ENCODE results near the gene C2CD2. TPM values are rescaled to one million over a fixed set of nuclear protein-coding genes. Genes with fewer than 3 reads are reported as not detected.

Gene C2CD2
- total RNA-seq, 3 donors from 2014 or later, result 37.0 to 73.8 (median 41.6) TPM

DNA sequence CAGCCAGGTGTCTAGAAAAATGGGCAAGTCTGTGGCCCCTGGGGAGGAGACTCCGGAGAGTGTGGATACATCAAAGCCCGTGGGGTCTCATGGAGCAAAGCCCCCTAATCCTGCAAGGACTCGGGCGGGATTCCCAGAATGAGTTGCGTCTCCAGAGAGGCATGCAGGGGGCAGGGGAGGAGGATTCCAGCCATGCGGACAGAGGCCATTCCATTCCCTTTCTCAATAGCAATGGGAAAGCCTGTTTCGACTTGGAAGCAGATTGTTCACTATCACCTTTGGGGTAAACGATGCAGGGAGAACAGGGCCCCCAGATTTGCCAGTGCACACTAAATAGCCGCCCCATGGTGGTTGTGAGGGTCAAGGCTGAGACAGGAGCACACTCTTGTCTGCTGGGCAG is 59.3 kb downstream of the C2CD2 start:
- Histone ChIP-seq H3K4me3 (no peak overlapping the region), H3K36me3 (no peaks in the 10 kb centered on the region), H3K4me1 (no peaks in the 10 kb centered on the region), H3K9me3 (no peaks in the 10 kb centered on the region), H3K27me3 (no peaks in the 10 kb centered on the region), H3K27ac (no peak overlapping the region)
- TF ChIP-seq POLR2A (IDR thresholded peaks at IDR 0.05) (no peak), POLR2AphosphoS5 (IDR thresholded peaks at IDR 0.05) (no peak)
- TF ChIP-seq, protein P1, sequence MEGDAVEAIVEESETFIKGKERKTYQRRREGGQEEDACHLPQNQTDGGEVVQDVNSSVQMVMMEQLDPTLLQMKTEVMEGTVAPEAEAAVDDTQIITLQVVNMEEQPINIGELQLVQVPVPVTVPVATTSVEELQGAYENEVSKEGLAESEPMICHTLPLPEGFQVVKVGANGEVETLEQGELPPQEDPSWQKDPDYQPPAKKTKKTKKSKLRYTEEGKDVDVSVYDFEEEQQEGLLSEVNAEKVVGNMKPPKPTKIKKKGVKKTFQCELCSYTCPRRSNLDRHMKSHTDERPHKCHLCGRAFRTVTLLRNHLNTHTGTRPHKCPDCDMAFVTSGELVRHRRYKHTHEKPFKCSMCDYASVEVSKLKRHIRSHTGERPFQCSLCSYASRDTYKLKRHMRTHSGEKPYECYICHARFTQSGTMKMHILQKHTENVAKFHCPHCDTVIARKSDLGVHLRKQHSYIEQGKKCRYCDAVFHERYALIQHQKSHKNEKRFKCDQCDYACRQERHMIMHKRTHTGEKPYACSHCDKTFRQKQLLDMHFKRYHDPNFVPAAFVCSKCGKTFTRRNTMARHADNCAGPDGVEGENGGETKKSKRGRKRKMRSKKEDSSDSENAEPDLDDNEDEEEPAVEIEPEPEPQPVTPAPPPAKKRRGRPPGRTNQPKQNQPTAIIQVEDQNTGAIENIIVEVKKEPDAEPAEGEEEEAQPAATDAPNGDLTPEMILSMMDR (IDR thresholded peaks at IDR 0.05), result no peak
- intact Hi-C loops (cut with DNase I; ENCODE audit: low total_unique reads), result no loop called here
- no peak for DNase-seq (ENCODE audit: low spot score in 2 of 2)

DNA sequence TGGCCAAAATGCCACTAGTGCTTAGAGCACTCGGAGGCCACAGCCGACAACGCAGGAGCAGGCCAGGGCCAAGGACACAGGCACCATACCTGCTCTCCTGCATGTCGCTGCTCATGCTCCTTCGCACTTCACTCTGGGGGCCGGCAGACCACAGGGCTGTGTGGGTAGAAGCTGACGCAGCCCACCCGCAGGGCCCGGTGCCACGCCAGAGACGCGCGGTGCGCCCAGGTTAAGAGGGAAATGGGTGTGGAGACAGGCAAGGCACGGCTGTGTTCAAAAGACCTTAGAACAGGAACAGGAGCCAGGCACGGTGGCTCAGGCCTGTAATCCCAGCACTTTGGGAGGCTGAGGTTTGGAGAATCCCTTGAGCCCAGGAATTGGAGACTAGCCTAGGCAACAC is 61.1 kb downstream of the C2CD2 start:
- Histone ChIP-seq H3K27me3 (no peaks in the 10 kb centered on the region), H3K36me3 (no peaks in the 10 kb centered on the region), H3K27ac (no peak overlapping the region), H3K9me3 (no peaks in the 10 kb centered on the region), H3K4me1 (no peaks in the 10 kb centered on the region), H3K4me3 (no peak overlapping the region)
- intact Hi-C loops (cut with DNase I; ENCODE audit: low total_unique reads), result no loop called here
- DNase-seq (ENCODE audit: low spot score in 2 of 2), result no peak
- TF ChIP-seq POLR2AphosphoS5 (IDR thresholded peaks at IDR 0.05) (no peak), POLR2A (IDR thresholded peaks at IDR 0.05) (no peak)
- TF ChIP-seq, protein P1 (IDR thresholded peaks at IDR 0.05), result no peak

DNA sequence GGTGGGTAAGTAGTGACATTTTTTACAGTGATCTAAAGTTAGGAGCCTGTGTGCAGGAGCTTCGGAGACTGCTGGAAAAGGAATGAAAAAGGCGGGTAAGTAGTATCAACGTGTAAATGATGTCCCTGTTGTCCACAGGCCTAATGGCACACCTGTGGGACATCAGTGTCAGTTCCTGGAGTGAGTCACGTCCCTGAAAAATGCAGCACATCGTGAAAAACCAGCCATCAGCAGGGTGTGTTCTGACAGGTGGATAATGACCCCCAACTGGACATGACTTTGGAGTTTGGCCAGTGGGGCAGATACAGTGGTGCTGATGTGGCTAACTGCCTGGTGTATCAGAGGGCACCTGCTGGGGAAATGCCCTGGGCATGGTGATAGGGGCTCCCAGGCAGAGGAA is 62.7 kb downstream of the C2CD2 start:
- H3K9me3 ChIP-seq, result no peaks in the 10 kb centered on the region
- TF ChIP-seq POLR2A (IDR thresholded peaks at IDR 0.05) (no peak), POLR2AphosphoS5 (IDR thresholded peaks at IDR 0.05) (no peak)
- TF ChIP-seq, protein P1 (IDR thresholded peaks at IDR 0.05), result no peak
- DNase-seq (ENCODE audit: low spot score in 2 of 2), result no peak
- no peak overlapping the region for H3K4me3 ChIP-seq
- H3K27me3 ChIP-seq, result no peaks in the 10 kb centered on the region
- intact Hi-C loops (cut with DNase I; ENCODE audit: low total_unique reads), result no loop called here
- H3K4me1 ChIP-seq, result no peaks in the 10 kb centered on the region
- no peak overlapping the region for H3K27ac ChIP-seq
- no peaks in the 10 kb centered on the region for H3K36me3 ChIP-seq

DNA sequence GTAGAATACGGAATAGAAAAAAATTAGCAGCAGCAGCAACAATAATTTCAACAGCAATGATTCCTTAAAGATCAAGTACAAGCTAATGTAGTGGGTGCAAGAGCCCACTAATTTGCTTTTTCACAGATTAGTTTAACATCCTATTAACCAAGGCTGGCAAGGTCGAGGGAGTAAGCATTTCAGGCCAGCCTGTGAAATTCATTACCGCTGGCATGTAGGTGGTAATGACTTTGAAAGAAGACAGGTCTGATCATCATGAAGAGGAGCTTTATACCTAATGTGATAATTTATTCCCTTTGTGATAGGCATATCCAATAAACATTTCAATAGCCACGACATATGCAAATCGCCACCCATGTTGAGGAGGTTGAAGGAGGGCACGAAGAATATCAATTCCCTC is 63.5 kb downstream of the C2CD2 start:
- Histone ChIP-seq H3K27ac (no peak overlapping the region), H3K27me3 (no peaks in the 10 kb centered on the region), H3K9me3 (no peaks in the 10 kb centered on the region), H3K4me1 (no peaks in the 10 kb centered on the region), H3K4me3 (no peak overlapping the region), H3K36me3 (no peaks in the 10 kb centered on the region)
- DNase-seq (ENCODE audit: low spot score in 2 of 2), result no peak
- no peak for TF ChIP-seq POLR2A (IDR thresholded peaks at IDR 0.05)
- TF ChIP-seq, protein P1 (IDR thresholded peaks at IDR 0.05), result no peak
- intact Hi-C loops (cut with DNase I; ENCODE audit: low total_unique reads), result no loop called here

DNA sequence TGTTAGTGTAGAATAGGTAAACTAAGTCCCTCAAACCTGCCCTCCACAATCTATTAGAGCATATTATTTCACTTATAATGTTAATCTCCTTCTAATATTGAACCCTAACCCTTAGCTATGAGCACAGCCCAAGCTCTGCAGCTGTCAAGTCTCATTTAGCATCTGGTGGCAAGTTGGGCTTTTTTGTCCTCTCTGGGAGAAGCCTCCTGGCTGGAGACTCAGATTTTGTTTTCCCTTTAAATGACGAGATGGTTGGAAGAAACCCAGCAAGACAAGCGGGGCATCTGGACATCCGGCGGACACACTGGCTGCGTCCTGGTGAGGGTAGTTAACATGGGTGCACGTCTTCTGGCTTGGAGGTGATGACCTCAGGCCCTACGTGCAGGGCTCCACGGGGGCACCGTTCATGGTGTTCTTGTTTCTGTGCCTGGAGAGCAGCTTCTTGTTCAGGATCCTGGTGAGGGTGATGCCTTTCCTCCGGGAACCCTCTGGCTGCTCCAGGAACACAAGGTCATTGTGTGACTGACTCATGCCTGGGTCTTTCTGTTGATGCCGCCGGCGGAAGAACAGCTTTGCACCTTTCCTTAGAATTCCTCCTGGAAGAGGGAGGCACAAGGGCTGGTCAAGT is 65.0 kb downstream of the C2CD2 start:
- intact Hi-C loops (cut with DNase I; ENCODE audit: low total_unique reads), result loop anchor here (5.0 kb wide), 1 partner anchor 208 kb away; no protein-coding TSS in a partner anchor
- no peaks in the 10 kb centered on the region for H3K9me3 ChIP-seq
- no peak overlapping the region for H3K4me3 ChIP-seq
- no peaks in the 10 kb centered on the region for H3K4me1 ChIP-seq
- H3K27ac ChIP-seq, result no peak overlapping the region
- no peaks in the 10 kb centered on the region for H3K27me3 ChIP-seq
- H3K36me3 ChIP-seq, result no peaks in the 10 kb centered on the region
- no peak for DNase-seq (ENCODE audit: low spot score in 2 of 2)
- TF ChIP-seq POLR2A (IDR thresholded peaks at IDR 0.05) (no peak), POLR2AphosphoS5 (IDR thresholded peaks at IDR 0.05) (no peak)
- TF ChIP-seq, protein P1 (IDR thresholded peaks at IDR 0.05), result no peak

Measured in breast epithelium (tissue), 4 donors.